IMR-90 (cell line): ENCODE data around the gene OFD1. TPM values are rescaled to one million over a fixed set of nuclear protein-coding genes. Genes with fewer than 3 reads are reported as not detected.

Experiments used
- ATAC-seq: fragments of 200-7000 bp; cut with Tn5 transposase; 2 replicates; pipeline ENCODE4 v1.9.1; 2020; ENCODE audit warnings: low read depth, mild to moderate bottlenecking, moderate library complexity
- BruUV-seq: library from RNA; stranded (reverse); fragments of 400-500 nt; replicated peaks from 2 replicates; lab custom pipeline; 2021; lab: Mats Ljungman, UMichigan
- CTCF ChIA-PET: fragments of 300-600 bp; formaldehyde crosslinking; extraction: SDS; loops from one replicate; lab custom pipeline; 2021; ENCODE audit warnings: antibody characterized with exemption; lab: Yijun Ruan, JAX
- POLR2A ChIA-PET: fragments of 300-600 bp; sonication (Branson Sonifier 250); formaldehyde crosslinking; loops from one replicate; lab custom pipeline; 2022; ENCODE audit warnings: antibody characterized with exemption; ENCODE audit not compliant: unreplicated experiment; lab: Charles Lee
- DNase-seq: peaks from one replicate; pipeline ENCODE4 v3.0.0; 2013
- H2AFZ ChIP-seq: replicated peaks from 2 replicates; pipeline ENCODE3; 2013; ENCODE audit warnings: low read length, mild to moderate bottlenecking; ENCODE audit not compliant: poor library complexity
- H2AK5ac ChIP-seq: 2 replicates; pipeline ENCODE4 v1.6.1; 2013; ENCODE audit warnings: low read depth, low read length, inconsistent platforms
- H2AK9ac ChIP-seq: replicated peaks from 2 replicates; pipeline ENCODE3; 2013; ENCODE audit warnings: mild to moderate bottlenecking, low read depth, low read length, moderate library complexity; ENCODE audit not compliant: poor library complexity
- H2BK120ac ChIP-seq: 2 replicates; pipeline ENCODE4 v1.6.1; 2013; ENCODE audit warnings: low read depth, low read length, inconsistent platforms
- H2BK15ac ChIP-seq: 3 replicates; pipeline ENCODE4 v1.6.1; 2013; ENCODE audit warnings: low read depth, low read length, inconsistent platforms
- H2BK20ac ChIP-seq: 2 replicates; pipeline ENCODE4 v1.6.1; 2013; ENCODE audit warnings: low read depth, mild to moderate bottlenecking, inconsistent platforms, low read length, moderate library complexity
- H2BK5ac ChIP-seq: 2 replicates; pipeline ENCODE4 v1.6.1; 2013; ENCODE audit warnings: mild to moderate bottlenecking, low read depth, low read length, inconsistent platforms; ENCODE audit not compliant: poor library complexity, severe bottlenecking
- H3K14ac ChIP-seq: replicated peaks from 2 replicates; pipeline ENCODE4 v1.6.1; 2013; ENCODE audit warnings: low read depth, low read length, inconsistent platforms
- H3K18ac ChIP-seq: 2 replicates; pipeline ENCODE4 v1.6.1; 2013; ENCODE audit warnings: low read depth, low read length, control low read depth
- H3K23ac ChIP-seq: 2 replicates; pipeline ENCODE4 v1.6.1; 2013; ENCODE audit warnings: low read depth, low read length, inconsistent platforms
- H3K27ac ChIP-seq: 2 replicates; pipeline ENCODE4 v1.5.1; 2013; ENCODE audit warnings: mild to moderate bottlenecking, control low read depth, low read length; ENCODE audit not compliant: insufficient read depth
- H3K27me3 ChIP-seq: 2 replicates; pipeline ENCODE4 v1.6.1; 2013; ENCODE audit warnings: low read length; ENCODE audit not compliant: control insufficient read depth, insufficient read depth
- H3K36me3 ChIP-seq: 2 replicates; pipeline ENCODE4 v1.6.1; 2013; ENCODE audit warnings: low read length, mixed read lengths; ENCODE audit not compliant: control insufficient read depth, insufficient read depth
- H3K4ac ChIP-seq: 2 replicates; pipeline ENCODE4 v1.6.1; 2013; ENCODE audit warnings: low read depth, low read length, inconsistent platforms
- H3K4me1 ChIP-seq: 2 replicates; pipeline ENCODE4 v1.6.1; 2013; ENCODE audit warnings: low read length, mixed read lengths; ENCODE audit not compliant: control insufficient read depth, insufficient read depth
- H3K4me2 ChIP-seq: 2 replicates; pipeline ENCODE4 v1.6.1; 2013; ENCODE audit warnings: low read depth, mild to moderate bottlenecking, control low read depth, low read length, moderate library complexity
- H3K4me3 ChIP-seq: 2 replicates; pipeline ENCODE4 v1.5.1; 2013; ENCODE audit warnings: low read depth, mild to moderate bottlenecking, control low read depth, low read length, moderate library complexity; ENCODE audit not compliant: insufficient read depth
- H3K56ac ChIP-seq: 2 replicates; pipeline ENCODE4 v1.6.1; 2013; ENCODE audit warnings: low read length, inconsistent platforms; ENCODE audit not compliant: insufficient read depth; ENCODE audit errors: extremely low read depth
- H3K79me1 ChIP-seq, 2 experiments: 2 replicates each; pipeline ENCODE4 v1.6.1; 2013; ENCODE audit warnings: low read length in 2 of 2, inconsistent platforms in 1 of 2, low read depth in 1 of 2
- H3K9ac ChIP-seq: 2 replicates; pipeline ENCODE4 v1.6.1; 2013; ENCODE audit warnings: low read depth, low read length, control low read depth
- H3K9me1 ChIP-seq: 2 replicates; pipeline ENCODE4 v1.6.1; 2013; ENCODE audit warnings: low read length, inconsistent platforms; ENCODE audit not compliant: insufficient read depth
- H3K9me3 ChIP-seq: 2 replicates; pipeline ENCODE4 v1.6.1; 2013; ENCODE audit warnings: low read length; ENCODE audit not compliant: control insufficient read depth, insufficient read depth
- H4K20me1 ChIP-seq: 2 replicates; pipeline ENCODE4 v1.6.1; 2013; ENCODE audit warnings: low read length, inconsistent platforms; ENCODE audit not compliant: insufficient read depth
- H4K5ac ChIP-seq: 2 replicates; pipeline ENCODE4 v1.6.1; 2013; ENCODE audit warnings: mild to moderate bottlenecking, low read depth, low read length, control low read depth
- H4K8ac ChIP-seq, 2 experiments: 2 replicates each; pipeline ENCODE4 v1.6.1; 2013; ENCODE audit warnings: low read depth in 2 of 2, low read length in 2 of 2, control low read depth in 1 of 2, inconsistent platforms in 1 of 2
- H4K91ac ChIP-seq: 2 replicates; pipeline ENCODE4 v1.6.1; 2013; ENCODE audit warnings: low read depth, low read length, inconsistent platforms; ENCODE audit not compliant: insufficient read depth
- BHLHE40 ChIP-seq: fragments of 150-350 bp; IDR thresholded peaks from 2 replicates; pipeline ENCODE4 v1.6.1; 2016; ENCODE audit warnings: mild to moderate bottlenecking, low read depth, low read length
- CEBPB ChIP-seq: IDR thresholded peaks from 2 replicates; pipeline ENCODE4 v1.6.1; 2012; ENCODE audit warnings: low read depth, low read length, improper control_type of control experiment
- CHD1 ChIP-seq: IDR thresholded peaks from 2 replicates; pipeline ENCODE4 v1.6.1; 2012; ENCODE audit warnings: low read depth, low read length, improper control_type of control experiment
- CTCF ChIP-seq: conservative IDR thresholded peaks from 2 replicates; pipeline ENCODE4 v1.5.1; 2012; ENCODE audit warnings: mild to moderate bottlenecking, low read depth, low read length, improper control_type of control experiment
- ELK1 ChIP-seq: fragments of 150-350 bp; IDR thresholded peaks from 2 replicates; pipeline ENCODE4 v1.6.1; 2016; ENCODE audit warnings: low read depth, mild to moderate bottlenecking, low read length, moderate library complexity, borderline replicate concordance
- FOS ChIP-seq: fragments of 150-350 bp; IDR thresholded peaks from 2 replicates; pipeline ENCODE4 v1.6.1; 2016; ENCODE audit warnings: low read depth, low read length
- MAFK ChIP-seq: IDR thresholded peaks from 2 replicates; pipeline ENCODE4 v1.6.1; 2012; ENCODE audit warnings: low read depth, low read length, improper control_type of control experiment
- MAZ ChIP-seq: IDR thresholded peaks from 2 replicates; pipeline ENCODE4 v1.6.1; 2012; ENCODE audit warnings: low read depth, mild to moderate bottlenecking, low read length, improper control_type of control experiment, moderate library complexity, borderline replicate concordance
- MXI1 ChIP-seq: IDR thresholded peaks from 2 replicates; pipeline ENCODE4 v1.6.1; 2012; ENCODE audit warnings: low read depth, mild to moderate bottlenecking, low read length, moderate library complexity, borderline replicate concordance
- NFE2L2 ChIP-seq: fragments of 150-350 bp; IDR thresholded peaks from 2 replicates; pipeline ENCODE4 v1.6.1; 2016; ENCODE audit warnings: low read depth, mild to moderate bottlenecking, low read length
- POLR2A ChIP-seq: IDR thresholded peaks from 2 replicates; pipeline ENCODE4 v1.6.1; 2012; ENCODE audit warnings: mild to moderate bottlenecking, low read depth, low read length
- RAD21 ChIP-seq: IDR thresholded peaks from 2 replicates; pipeline ENCODE4 v1.6.1; 2012; ENCODE audit warnings: low read length, improper control_type of control experiment
- RFX5 ChIP-seq: IDR thresholded peaks from 2 replicates; pipeline ENCODE4 v1.8.0; 2012; ENCODE audit warnings: low read depth, mild to moderate bottlenecking, low read length, moderate library complexity
- SMC3 ChIP-seq: fragments of 150-350 bp; IDR thresholded peaks from 2 replicates; pipeline ENCODE4 v1.6.1; 2016; ENCODE audit warnings: low read depth, mild to moderate bottlenecking, antibody characterized with exemption, low read length, moderate library complexity
- WGBS, 2 experiments: methylation state at CpG; one replicate each; pipeline versions ENCODE4 v1.1.5 to v1.1.7; 2013; ENCODE audit warnings: missing lambda C conversion rate in 2 of 2; ENCODE audit not compliant: insufficient read length in 1 of 2; ENCODE audit errors: extremely low coverage in 2 of 2; 5-methylcytosine and 5-hydroxymethylcytosine counted together
- dilution Hi-C: fragments of 300-500 bp; cut with HindIII; formaldehyde crosslinking; loops from one replicate; pipeline ENCODE4 v1.14.3; 2018; ENCODE audit warnings: low sequenced_read_pairs; ENCODE audit not compliant: unreplicated experiment
- in situ Hi-C: fragments of 300-500 bp; cut with MboI; formaldehyde crosslinking; loops from 3 replicates; pipeline ENCODE4 v1.14.3; 2019; ENCODE audit warnings: low sequenced_read_pairs, inconsistent platforms, mixed read lengths
- intact Hi-C: fragments of 100-400 bp; cut with micrococcal nuclease; formaldehyde crosslinking; loops from 2 replicates; pipeline ENCODE4 v1.10.0; 2022
- polyA plus RNA-seq, 3 experiments: library from polyadenylated mRNA; depleted of rRNA; stranded (reverse); fragments of >200 nt; gene quantifications; 2 replicates each; pipeline ENCODE4 v1.2.3, GENCODE V29; 2012; ENCODE audit warnings: low replicate concordance in 1 of 3
- total RNA-seq: library from RNA; depleted of rRNA; stranded (reverse); fragments of >200 nt; gene quantifications from 2 replicates; pipeline ENCODE4 v1.2.3, GENCODE V29; 2012
- TF ChIP-seq, protein P1 (sequence below): fragments of 150-350 bp; IDR thresholded peaks from 2 replicates; pipeline ENCODE4 v1.6.1; 2017; ENCODE audit warnings: mild to moderate bottlenecking, antibody characterized with exemption, low read length, low read depth

The OFD1 gene
- total and polyA plus RNA-seq, 2 of the 4 experiments (the other 2 are of a cell fraction), result 8.4 to 8.6 TPM

DNA sequence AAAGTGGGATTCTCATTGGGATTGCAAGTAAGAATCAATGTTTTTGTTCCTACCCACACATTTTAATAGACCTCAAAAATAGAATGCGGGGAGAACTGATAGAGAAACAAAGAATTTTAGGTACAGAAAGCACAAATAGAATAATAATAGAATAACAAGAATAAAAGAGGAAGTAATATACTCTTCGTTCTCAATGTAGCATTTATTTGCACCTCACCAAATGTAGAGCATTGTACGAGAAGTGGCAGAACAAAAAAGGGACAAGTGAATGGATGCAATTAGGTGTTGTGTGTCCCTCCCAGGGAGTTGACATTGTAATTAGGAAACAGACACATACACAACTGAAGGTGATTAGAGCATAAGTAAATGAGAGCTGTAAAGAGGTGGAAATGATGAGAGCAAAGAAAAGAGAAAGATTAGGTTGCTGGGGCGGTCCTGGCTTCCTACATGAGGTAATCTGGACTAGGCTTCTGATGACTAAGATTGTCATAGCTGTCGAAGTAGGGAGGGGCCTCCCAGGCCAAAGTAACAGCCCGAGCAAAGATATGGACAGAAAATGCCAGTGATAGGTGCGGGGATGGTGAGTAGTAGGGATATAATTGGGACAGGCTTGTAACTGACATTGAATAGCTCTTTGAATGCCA, 35.2 kb upstream of the OFD1 start:
- Histone ChIP-seq H2BK20ac (no peak overlapping the region), H2BK5ac (no peak overlapping the region), H4K8ac (no peak overlapping the region), H4K91ac (no peak overlapping the region), H3K9me1 (peaks cover 3% of the 10 kb centered on the region; the same call in 1 of the 2 replicates), H3K4me3 (no peak overlapping the region), H3K9ac (no peak overlapping the region), H3K27ac (no peak overlapping the region), H2AK5ac (no peak overlapping the region), H2BK15ac (no peak overlapping the region), H4K5ac (no peak overlapping the region), H3K14ac (no peak overlapping the region), H2BK120ac (no peak overlapping the region), H3K56ac (no peak overlapping the region), H3K4me1 (peaks cover 9% of the 10 kb centered on the region), H3K27me3 (no peaks in the 10 kb centered on the region; the same call in 1 of the 2 replicates), H2AK9ac (no peak overlapping the region), H3K9me3 (no peaks in the 10 kb centered on the region), H3K18ac (no peak overlapping the region), H3K36me3 (peaks cover 10% of the 10 kb centered on the region; the same call in 1 of the 2 replicates), H3K4ac (no peak overlapping the region), H3K4me2 (no peak overlapping the region), H2AFZ (no peak overlapping the region), H3K23ac (no peak overlapping the region), H3K79me1 (peaks cover 17 to 58% of the 10 kb centered on the region in 2 experiments), H4K20me1 (peaks cover 65% of the 10 kb centered on the region)
- 83% methylated on average over 1 of the region's 7 CpGs; no CpG with 5 or more reads in 1 of the 2 experiments for WGBS, 2 experiments
- dilution Hi-C loops, result no loop called here
- ATAC-seq (no peak), DNase-seq (peak; percentile 23)
- ChIA-PET POLR2A (no interaction called here), CTCF (no interaction called here)
- intact Hi-C loops, result no loop called here
- in situ Hi-C loops, result no loop called here
- BruUV-seq, result no TSS peak
- TF ChIP-seq MXI1, result no peak
- no peak for TF ChIP-seq RAD21
- TF ChIP-seq CTCF, result no peak
- no peak for TF ChIP-seq ELK1
- TF ChIP-seq RFX5, result no peak
- no peak for TF ChIP-seq BHLHE40
- no peak for TF ChIP-seq CHD1
- TF ChIP-seq FOS, result no peak
- no peak for TF ChIP-seq SMC3
- no peak for TF ChIP-seq CEBPB
- TF ChIP-seq, protein P1, sequence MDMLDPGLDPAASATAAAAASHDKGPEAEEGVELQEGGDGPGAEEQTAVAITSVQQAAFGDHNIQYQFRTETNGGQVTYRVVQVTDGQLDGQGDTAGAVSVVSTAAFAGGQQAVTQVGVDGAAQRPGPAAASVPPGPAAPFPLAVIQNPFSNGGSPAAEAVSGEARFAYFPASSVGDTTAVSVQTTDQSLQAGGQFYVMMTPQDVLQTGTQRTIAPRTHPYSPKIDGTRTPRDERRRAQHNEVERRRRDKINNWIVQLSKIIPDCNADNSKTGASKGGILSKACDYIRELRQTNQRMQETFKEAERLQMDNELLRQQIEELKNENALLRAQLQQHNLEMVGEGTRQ, result no peak
- TF ChIP-seq MAFK, result no peak
- no peak for TF ChIP-seq MAZ
- TF ChIP-seq NFE2L2, result no peak
- TF ChIP-seq POLR2A, result no peak
